ENCODE measurements around the gene GABARAP. TPM values are rescaled to one million over a fixed set of nuclear protein-coding genes. Genes with fewer than 3 reads are reported as not detected.
A peak's percentile ranks its signal among the peaks of the same experiment; 100 is the strongest.

Gene GABARAP
- polyA plus RNA-seq, 1 donor (not counting 4 experiments of a cell fraction or from before 2014, with no cell fraction given): 271 TPM

GRCh38 chr17:7252176-7253043 lies 10.2 kb upstream of the GABARAP start, which contains the start of gene ELP5:
Gene ELP5 (plus strand): TSS chr17:7252215. CDS start chr17:7252551, 336 bp downstream.
- dilution Hi-C loops (cut with MboI; ENCODE audit: extremely low pct_ligation_motif_present, low sequenced_read_pairs): no loop called here
- H3K9me1 ChIP-seq (ENCODE audit: control insufficient read depth, extremely low read depth, insufficient read depth, low read length): no peaks in the 10 kb centered on the region
- no peaks in the 10 kb centered on the region for H3K9me3 ChIP-seq (ENCODE audit: control insufficient read depth, low read depth, low read length)
- DNase-seq (ENCODE audit: low read depth, low spot score): no peak
- peaks cover 54% of the 10 kb centered on the region for H3K79me2 ChIP-seq (ENCODE audit: control insufficient read depth, insufficient read depth, low read length)
- H3K36me3 ChIP-seq (ENCODE audit: control insufficient read depth in 2 of 2, extremely low read depth in 1 of 2, insufficient read depth in 2 of 2, low read length in 2 of 2): peaks cover 9 to 26% of the 10 kb centered on the region in 2 experiments
- peak within 1 kb of the TSS; percentile 94 for H3K9ac ChIP-seq (ENCODE audit: control insufficient read depth, extremely low read depth, insufficient read depth, low read length)
- peak within 1 kb of the TSS; percentile 98 for H3K4me2 ChIP-seq (ENCODE audit: control insufficient read depth, extremely low read depth, insufficient read depth, low read depth, low read length)
- peak within 1 kb of the TSS; percentile 99 for H3K27ac ChIP-seq (ENCODE audit: control insufficient read depth, insufficient read depth, low read length)
- H4K20me1 ChIP-seq (ENCODE audit: control insufficient read depth, extremely low read depth, insufficient read depth, low read length): no peaks in the 10 kb centered on the region
- peaks cover 18% of the 10 kb centered on the region for H3K4me1 ChIP-seq (ENCODE audit: control insufficient read depth, extremely low read depth, insufficient read depth, low read length)
- H2AFZ ChIP-seq (ENCODE audit: control insufficient read depth, low read length): peak within 1 kb of the TSS; percentile 96
- TF ChIP-seq EZH2 (IDR thresholded peaks at IDR 0.05; ENCODE audit: low read length) (no peak), CTCF (optimal IDR thresholded peaks at IDR 0.05 in 1 of 3, IDR thresholded peaks at IDR 0.05 in 1 of 3, conservative IDR thresholded peaks at IDR 0.05 in 1 of 3; ENCODE audit: extremely low read depth in 1 of 3, insufficient read depth in 2 of 3, low read length in 3 of 3) (peak in 2 of 3 experiments; percentile 20 to 70)
- FAIRE-seq: peak; percentile 60
- peak within 1 kb of the TSS; percentile 80 to 95 (median 92) for H3K4me3 ChIP-seq (ENCODE audit: control insufficient read depth in 2 of 3, extremely low read depth in 1 of 3, insufficient read depth in 2 of 3, low read depth in 1 of 3, low read length in 3 of 3)
- H3K27me3 ChIP-seq (ENCODE audit: control insufficient read depth, extremely low read depth, insufficient read depth, low read length): no peaks in the 10 kb centered on the region

GRCh38 chr17:7251661-7252175 lies 9.5 kb upstream of the GABARAP start, which contains the start of gene CTDNEP1:
Gene CTDNEP1 (minus strand): TSS chr17:7251734. CDS start chr17:7251296, 438 bp downstream.
- Histone ChIP-seq H3K9ac (ENCODE audit: control insufficient read depth, extremely low read depth, insufficient read depth, low read length) (peak within 1 kb of the TSS; percentile 94), H3K36me3 (ENCODE audit: control insufficient read depth in 2 of 2, extremely low read depth in 1 of 2, insufficient read depth in 2 of 2, low read length in 2 of 2) (peaks cover 11 to 24% of the 10 kb centered on the region in 2 experiments), H3K9me3 (ENCODE audit: control insufficient read depth, low read depth, low read length) (no peaks in the 10 kb centered on the region), H3K4me3 (ENCODE audit: control insufficient read depth in 2 of 3, extremely low read depth in 1 of 3, insufficient read depth in 2 of 3, low read depth in 1 of 3, low read length in 3 of 3) (peak within 1 kb of the TSS; percentile 80 to 95 (median 92)), H3K79me2 (ENCODE audit: control insufficient read depth, insufficient read depth, low read length) (peaks cover 60% of the 10 kb centered on the region), H3K27me3 (ENCODE audit: control insufficient read depth, extremely low read depth, insufficient read depth, low read length) (no peaks in the 10 kb centered on the region), H2AFZ (ENCODE audit: control insufficient read depth, low read length) (peak within 1 kb of the TSS; percentile 96), H3K4me1 (ENCODE audit: control insufficient read depth, extremely low read depth, insufficient read depth, low read length) (peaks cover 18% of the 10 kb centered on the region), H3K27ac (ENCODE audit: control insufficient read depth, insufficient read depth, low read length) (peak within 1 kb of the TSS; percentile 99), H3K4me2 (ENCODE audit: control insufficient read depth, extremely low read depth, insufficient read depth, low read depth, low read length) (peak within 1 kb of the TSS; percentile 98), H3K9me1 (ENCODE audit: control insufficient read depth, extremely low read depth, insufficient read depth, low read length) (no peaks in the 10 kb centered on the region), H4K20me1 (ENCODE audit: control insufficient read depth, extremely low read depth, insufficient read depth, low read length) (no peaks in the 10 kb centered on the region)
- FAIRE-seq (peak; percentile 92), DNase-seq (ENCODE audit: low read depth, low spot score) (peak; percentile 99)
- dilution Hi-C loops (cut with MboI; ENCODE audit: extremely low pct_ligation_motif_present, low sequenced_read_pairs): no loop called here
- no peak for TF ChIP-seq CTCF (optimal IDR thresholded peaks at IDR 0.05 in 1 of 3, IDR thresholded peaks at IDR 0.05 in 1 of 3, conservative IDR thresholded peaks at IDR 0.05 in 1 of 3; ENCODE audit: extremely low read depth in 1 of 3, insufficient read depth in 2 of 3, low read length in 3 of 3)
- TF ChIP-seq EZH2 (IDR thresholded peaks at IDR 0.05; ENCODE audit: low read length): no peak
